Activated CD4-positive, alpha-beta T cell treated with anti-CD3 and anti-CD28 coated beads for 48 hours (primary cell): ENCODE measurements around the gene IGSF9.

Experiments
- DNase-seq: peaks from one replicate; pipeline ENCODE4 v3.0.0-alpha.2; 2020

The IGSF9 gene

DNA sequence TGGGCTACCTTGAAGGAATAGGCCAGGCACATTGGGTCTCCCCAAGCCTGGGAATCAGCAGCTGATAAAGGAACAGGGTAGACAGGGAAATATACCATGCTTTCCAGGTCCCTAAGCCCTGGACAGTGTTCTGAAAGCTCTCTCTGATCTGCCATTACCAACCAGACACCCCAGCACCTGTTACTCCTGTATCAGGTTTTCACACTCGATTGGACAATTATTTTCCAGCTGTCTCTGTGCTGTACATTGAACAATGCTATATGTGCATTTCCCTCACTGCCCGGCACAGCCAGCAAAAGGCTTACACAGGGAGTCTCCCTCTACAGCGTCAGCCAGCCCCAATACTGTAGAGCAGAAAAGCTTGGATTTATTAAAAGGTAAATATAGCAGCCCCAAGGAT lies 50.1 kb downstream of the IGSF9 start:
- no peak for DNase-seq

- no peak for DNase-seq
These were observed 52.5 kb downstream of the IGSF9 start for GRCh38 chr1:159892944-159893343.

- DNase-seq, result peak; percentile 84
These were observed 53.9 kb downstream of the IGSF9 start for GRCh38 chr1:159891275-159892157.

DNA sequence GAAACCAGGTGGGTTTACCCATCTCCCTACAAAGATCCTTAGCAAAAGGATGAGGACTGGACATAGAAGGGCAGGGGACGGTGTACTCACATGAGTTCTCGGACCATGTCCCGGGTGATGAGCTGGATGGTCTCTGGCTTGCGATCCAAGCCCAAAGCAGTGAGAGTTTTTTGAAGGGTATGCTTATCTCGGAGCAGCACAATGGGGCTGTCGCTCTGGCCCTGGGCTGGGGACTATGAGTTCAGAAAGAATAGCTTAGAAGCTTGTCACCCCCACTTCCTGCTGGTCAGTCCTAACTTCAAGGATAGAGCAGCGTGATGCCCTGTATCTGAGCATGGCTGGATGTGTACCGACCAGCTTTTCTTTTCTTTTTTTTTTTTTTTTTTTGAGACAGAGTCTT lies 55.0 kb downstream of the IGSF9 start:
- DNase-seq, result no peak

DNA sequence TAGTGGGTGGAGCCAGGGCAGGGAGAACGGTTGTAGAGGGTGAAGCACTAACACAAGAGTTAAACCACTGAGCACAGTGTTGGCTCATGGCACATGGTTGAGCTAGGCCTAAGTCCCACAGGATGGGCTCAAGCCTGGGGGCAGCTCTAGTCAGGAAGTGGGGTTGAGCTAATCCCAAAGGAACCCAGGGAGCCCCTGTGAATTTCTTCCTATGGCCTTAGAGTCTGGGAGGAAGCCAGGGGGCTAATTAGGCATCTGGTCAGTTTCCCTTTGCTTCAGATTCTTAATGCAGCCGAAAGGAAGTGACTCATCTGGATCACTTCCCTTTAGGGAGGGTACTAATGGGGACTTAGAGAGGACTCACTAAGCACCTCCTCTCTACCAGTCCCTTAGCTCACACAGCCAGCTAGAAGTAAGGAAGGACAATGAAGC lies 55.6 kb downstream of the IGSF9 start:
- no peak for DNase-seq

DNA sequence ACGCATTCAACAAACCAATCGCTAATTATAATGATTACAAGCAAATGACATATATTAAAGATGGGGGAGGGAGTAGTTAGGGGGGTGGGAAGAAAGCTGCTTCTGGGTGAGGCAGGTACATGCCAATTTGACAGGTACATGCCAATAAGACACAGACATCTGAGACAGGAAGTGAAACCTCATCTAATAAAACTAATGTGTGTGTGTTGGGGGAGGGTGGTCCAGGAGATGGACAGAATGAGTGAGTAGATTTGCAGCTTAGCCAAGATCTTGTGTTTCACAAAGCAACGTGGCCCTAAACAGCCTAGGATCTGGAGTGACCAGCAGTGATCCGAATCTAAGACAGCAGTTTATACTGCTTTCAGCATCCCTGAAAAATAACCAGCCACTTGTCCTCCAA lies 56.2 kb downstream of the IGSF9 start:
- DNase-seq, result no peak

- no peak for DNase-seq
These were observed 61.1 kb downstream of the IGSF9 start for GRCh38 chr1:159884296-159884695.

GRCh38 chr1:159883134-159883533 lies 62.3 kb downstream of the IGSF9 start:
- DNase-seq, result no peak

DNA sequence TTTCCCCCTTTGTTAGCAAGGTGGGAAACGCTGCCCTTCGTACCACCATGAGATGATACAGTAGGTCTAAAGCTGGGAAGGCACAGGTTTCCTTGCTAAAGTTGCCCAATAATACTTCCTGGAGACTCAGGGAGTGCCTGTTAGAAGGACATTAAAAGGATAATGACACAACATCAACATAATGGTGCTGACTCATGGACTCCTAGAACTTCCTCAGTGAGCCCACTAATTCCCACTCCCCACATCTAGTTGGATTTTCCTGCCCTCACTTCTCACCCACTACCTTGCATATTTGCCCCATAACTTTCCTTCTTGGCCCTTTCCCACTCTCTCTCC lies 62.9 kb downstream of the IGSF9 start:
- DNase-seq, result no peak

GRCh38 chr1:159881622-159882526 lies 63.5 kb downstream of the IGSF9 start:
- DNase-seq, result peak; percentile 28

- DNase-seq, result no peak
These were observed 65.0 kb downstream of the IGSF9 start for GRCh38 chr1:159880430-159880829.

- no peak for DNase-seq
These were observed 65.4 kb downstream of the IGSF9 start for GRCh38 chr1:159879977-159880376.

GRCh38 chr1:159879136-159879535 lies 66.3 kb downstream of the IGSF9 start:
- no peak for DNase-seq

DNA sequence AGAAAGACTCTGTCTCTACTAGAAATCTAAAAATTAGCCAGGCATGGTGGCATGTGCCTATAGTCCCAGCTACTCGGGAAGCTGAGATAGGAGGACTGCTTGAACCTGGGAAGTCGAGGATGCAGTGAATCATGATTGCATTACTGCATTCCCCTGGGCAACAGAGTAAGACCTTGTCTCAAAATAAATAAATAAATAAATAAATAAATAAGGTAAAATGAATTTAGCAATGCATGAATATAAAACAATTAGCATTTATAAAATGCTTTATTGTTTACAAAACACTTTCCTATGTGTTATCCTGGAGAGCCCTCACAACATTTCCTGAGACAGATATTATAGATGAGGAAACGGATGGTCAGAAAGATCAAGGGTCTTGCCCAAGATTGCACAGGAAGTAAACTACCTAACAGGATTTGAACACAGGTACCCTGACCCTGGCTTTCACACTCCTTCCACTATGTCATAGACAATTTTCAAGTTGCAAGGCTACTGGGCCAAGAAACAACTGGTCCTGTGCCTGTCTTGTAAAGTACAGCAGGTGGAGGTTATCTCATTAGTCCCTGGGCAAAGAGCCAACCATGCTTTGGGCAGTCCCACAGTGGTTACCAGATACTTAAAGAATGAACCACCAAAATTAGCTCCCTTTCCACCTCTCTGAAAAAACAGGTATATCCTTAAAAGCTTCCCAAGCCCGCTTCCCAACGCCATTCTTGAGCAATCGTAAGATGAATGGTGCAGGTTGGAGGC lies 67.5 kb downstream of the IGSF9 start:
- no peak for DNase-seq
